ENCODE data around the gene ADK.
"Not testable (repeated sequence)": the region's sequence is repeated elsewhere in the genome, so short reads cannot be mapped to it uniquely, and the experiment has no call there.

Gene ADK

DNA sequence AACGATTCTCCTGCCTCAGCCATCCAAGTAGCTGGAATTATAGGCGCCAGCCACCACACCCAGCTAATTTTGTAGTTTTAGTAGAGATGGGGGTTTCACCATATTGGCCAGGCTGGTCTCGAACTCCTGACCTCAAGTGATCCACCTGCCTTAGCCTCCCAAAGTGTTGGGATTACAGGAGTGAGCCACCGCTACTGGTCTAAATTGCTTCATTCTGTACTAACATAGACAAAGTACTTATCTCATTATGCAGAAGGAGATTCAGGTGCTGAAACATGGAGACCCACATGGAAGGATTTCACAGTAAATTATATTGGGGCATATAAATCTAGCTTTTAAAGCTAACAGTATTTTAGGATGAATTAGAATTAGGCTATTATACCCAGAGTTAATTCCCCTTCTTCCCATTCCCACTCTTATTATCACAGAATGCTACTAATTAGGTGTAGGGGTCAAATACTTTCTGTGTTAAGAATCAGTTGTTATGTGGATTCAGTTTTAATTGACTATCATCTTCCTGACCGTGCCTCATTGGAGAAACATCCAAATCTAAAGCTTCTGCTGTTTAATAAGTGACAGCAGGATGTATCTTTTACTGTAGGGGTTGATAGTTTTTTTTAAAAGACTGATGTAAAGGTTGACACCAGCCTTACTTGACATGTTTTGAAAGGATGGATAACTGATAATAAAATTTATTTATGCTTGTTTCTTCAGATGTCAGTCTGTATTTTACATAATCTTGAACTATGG is 27.2 kb downstream of the ADK start:
- in situ Hi-C loops (cut with MboI; ENCODE audit: low sequenced_read_pairs) = no loop called here

DNA sequence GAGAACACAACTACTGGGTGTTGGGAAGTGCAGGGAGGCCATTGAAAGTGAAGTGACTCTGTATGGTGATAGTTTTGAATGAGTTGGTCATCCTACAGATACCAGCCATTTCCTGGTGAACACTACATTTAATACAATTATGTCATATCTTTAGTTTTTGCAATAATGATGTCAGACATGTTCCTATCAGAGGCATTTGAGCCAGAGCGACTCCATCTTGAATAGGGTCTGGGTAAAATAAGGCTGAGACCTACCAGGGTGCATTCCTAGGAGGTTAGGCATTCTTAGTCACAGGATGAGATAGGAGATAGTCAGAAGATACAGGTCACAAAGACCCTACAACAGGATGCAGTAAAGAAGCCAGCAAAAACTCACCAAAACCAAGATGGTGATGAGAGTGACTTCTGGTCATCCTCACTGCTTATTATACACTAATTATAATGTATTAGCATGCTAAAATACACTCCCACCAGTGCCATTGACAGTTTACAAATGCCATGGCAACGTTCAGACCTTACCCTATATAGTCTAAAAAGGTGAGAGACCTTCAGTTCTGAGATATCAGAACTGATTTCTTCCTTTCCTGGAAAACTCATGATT is 28.2 kb downstream of the ADK start:
- in situ Hi-C loops (cut with MboI; ENCODE audit: low sequenced_read_pairs) = no loop called here

DNA sequence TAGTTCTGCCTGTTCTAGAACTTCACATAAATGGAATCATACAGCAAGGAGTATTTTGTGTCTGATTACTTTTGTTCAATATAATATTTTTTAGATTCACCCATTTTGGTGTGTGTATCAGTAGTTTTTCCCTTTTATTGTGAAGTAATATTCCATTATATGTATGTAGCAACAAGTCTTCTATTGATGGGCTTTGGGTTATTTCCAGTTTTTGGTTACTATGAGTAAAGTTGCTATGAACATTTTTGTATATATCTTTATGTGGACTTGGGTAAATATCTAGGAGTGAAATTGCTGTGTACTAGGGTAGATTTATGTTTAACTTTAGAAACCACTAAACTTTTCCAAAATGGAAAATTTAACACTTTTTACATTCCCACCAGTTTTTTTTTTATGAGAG is 35.7 kb downstream of the ADK start:
- in situ Hi-C loops (cut with MboI; ENCODE audit: low sequenced_read_pairs) = no loop called here

DNA sequence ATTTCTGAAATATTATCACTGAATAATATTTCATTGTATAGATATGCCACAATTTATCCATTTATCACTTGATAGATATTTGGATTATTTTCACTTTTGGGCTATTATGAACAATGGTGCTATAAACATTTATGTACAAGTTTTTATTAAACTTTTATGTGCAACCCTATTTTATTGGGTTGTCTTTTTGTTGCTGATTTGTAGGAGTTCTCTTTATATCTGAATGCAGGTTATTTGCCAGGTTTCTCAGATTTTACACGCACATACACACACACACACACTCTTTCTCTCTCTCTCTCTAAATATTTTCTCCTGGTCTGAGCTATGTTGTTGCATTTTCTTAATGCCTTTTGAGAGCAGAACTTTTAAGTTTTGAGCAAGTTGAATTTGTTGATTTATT is 36.2 kb downstream of the ADK start:
- in situ Hi-C loops (cut with MboI; ENCODE audit: low sequenced_read_pairs) = no loop called here

DNA sequence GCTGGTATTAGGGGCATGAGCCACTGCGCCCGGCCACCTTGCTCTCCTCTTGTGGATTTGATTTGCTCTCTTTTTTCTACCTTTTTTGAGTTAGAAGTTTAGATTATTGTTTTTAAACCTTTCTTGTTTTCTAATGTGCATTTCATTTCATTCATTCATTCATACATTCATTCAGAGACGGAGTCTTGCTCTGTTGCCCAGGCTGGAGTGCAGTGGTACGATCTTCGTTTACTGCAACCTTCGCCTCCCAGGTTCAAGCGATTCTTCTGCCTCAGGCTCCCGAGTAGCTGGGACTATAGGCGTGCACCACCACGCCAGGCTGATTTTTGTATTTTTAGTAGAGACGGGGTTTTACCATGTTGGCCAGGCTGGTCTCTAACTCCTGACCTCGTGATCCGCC is 37.6 kb downstream of the ADK start:
- in situ Hi-C loops (cut with MboI; ENCODE audit: low sequenced_read_pairs) = not testable (repeated sequence)

DNA sequence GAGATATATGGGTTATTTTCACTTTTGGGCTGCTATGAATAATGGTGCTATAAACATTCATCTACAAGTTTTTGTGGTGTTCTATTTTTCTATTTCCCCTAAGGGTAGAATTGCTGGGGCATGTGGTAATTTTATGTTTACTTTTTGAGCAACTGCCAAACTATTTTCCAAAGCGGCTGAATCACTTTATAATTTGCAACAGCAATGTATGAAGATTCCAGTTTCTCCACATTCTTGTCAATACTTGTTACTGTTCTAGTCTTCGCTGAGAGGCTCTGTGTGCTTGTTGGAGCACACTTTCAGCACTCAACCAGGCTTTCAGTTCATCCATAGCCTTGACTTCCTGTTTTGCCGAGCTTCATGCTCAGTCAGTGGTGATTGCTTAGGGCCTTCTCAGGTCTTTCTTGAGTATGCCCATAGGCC is 39.0 kb downstream of the ADK start:
- in situ Hi-C loops (cut with MboI; ENCODE audit: low sequenced_read_pairs) = no loop called here

DNA sequence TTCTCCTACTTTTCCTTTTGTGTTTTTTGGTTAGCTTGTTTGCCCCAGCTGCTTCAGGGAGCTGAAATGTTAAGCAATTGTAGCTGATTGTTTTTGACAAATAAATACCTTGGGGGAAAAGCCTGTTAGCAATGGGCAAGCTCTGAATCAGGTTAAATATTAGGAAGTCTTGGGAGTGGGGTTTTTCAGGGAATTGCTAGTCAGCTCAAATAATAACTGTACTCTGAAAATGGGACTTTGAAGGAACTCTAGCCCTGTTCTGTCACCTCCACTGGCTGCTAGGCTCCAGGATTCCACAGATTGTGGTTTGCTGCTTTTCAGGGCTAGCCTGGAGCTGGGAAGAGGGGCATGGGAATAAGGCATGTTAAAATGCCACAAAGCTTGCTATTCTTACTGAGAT is 39.5 kb downstream of the ADK start:
- in situ Hi-C loops (cut with MboI; ENCODE audit: low sequenced_read_pairs) = no loop called here

DNA sequence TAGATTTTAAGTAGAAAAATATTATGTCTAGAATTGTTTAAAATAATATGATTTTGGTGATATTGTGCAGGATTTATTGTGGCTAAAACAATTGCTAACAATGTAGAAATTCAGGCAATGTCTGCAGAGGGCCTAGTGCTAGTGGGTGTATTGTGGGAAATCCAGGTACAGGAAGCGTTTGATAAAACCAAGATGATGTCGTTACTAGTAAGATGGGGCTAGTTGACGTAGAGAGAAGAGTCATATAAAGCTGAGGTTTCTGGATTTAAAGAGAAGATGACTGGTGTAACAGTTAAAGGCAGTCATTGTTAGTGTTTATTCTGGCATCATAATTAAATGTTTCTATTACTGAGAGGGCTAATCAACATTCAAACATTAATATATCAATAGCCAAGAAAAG is 43.5 kb downstream of the ADK start:
- in situ Hi-C loops (cut with MboI; ENCODE audit: low sequenced_read_pairs) = no loop called here

DNA sequence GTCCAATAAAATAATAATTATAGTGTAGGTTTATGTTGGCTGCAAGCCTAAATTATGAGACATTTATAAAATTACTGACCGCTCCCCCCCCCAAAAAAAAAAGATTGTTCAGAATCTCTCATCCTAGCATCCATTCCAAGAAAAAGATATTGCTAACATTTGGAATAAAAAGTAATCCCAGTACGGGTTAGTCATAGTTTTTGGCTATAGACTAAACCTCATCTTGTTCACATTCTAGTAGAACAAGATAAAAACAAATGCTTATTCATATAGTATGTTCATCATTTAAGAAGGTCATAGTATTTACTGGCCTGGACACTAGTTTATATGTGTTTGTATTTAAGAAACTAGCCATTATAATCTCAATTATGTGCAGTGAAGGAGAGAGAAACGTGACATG is 44.0 kb downstream of the ADK start:
- in situ Hi-C loops (cut with MboI; ENCODE audit: low sequenced_read_pairs) = no loop called here

DNA sequence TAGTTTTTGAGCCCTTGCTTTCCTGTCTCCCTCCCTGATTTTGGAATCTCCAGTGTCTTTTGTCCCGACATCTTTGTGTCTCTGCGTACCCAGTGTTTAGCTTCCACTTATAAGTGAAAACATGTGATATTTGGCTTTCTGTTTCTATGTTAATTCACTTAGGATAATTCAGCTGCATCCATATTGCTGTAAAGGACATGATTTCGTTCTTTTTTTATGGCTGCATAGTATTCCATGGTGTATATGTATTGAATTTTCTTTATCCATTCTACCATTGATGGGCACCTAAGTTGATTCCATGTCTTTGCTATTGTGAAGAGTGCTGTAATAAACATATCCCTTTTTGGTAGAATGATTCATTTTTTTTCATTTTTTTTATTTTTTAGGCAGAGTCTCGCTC is 48.3 kb downstream of the ADK start:
- in situ Hi-C loops (cut with MboI; ENCODE audit: low sequenced_read_pairs) = no loop called here

DNA sequence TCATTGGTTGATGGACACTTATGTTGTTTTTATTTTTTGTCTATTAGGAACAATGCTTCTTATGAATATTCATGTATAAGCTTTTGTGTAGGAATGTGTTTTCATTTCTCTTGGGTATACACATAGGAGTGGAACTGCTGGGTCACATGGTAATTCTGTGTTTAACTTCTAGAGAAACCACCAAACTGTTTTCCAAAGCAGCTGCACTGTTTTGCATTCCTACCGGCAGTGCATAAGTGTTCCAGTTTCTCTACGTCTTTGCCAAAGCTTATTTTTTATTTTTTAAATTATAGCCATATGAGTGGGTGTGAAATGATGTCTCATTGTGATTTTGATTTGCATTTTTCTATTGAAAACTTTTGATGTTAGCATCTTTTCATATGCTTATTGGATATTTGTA is 51.3 kb downstream of the ADK start:
- in situ Hi-C loops (cut with MboI; ENCODE audit: low sequenced_read_pairs) = no loop called here

DNA sequence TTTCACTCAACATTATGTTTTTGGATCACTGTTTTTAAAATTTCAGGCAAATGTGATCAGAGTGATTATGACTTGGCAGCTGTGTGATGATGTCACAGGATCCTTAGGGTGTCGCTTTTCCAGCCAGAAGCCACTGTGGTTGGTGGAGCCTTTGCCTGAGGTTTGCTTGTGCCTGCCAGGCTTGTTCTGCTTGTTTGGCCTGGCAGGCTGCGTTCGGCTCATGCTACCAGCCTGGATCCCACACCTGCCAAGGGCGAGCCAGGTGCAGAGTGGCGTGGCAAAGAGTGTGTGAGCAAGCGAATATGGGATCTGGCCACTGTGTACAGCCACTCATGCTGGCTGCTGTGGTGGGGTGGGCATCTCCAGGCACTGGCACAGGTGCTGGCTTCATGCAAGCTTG is 55.7 kb downstream of the ADK start:
- in situ Hi-C loops (cut with MboI; ENCODE audit: low sequenced_read_pairs) = no loop called here

DNA sequence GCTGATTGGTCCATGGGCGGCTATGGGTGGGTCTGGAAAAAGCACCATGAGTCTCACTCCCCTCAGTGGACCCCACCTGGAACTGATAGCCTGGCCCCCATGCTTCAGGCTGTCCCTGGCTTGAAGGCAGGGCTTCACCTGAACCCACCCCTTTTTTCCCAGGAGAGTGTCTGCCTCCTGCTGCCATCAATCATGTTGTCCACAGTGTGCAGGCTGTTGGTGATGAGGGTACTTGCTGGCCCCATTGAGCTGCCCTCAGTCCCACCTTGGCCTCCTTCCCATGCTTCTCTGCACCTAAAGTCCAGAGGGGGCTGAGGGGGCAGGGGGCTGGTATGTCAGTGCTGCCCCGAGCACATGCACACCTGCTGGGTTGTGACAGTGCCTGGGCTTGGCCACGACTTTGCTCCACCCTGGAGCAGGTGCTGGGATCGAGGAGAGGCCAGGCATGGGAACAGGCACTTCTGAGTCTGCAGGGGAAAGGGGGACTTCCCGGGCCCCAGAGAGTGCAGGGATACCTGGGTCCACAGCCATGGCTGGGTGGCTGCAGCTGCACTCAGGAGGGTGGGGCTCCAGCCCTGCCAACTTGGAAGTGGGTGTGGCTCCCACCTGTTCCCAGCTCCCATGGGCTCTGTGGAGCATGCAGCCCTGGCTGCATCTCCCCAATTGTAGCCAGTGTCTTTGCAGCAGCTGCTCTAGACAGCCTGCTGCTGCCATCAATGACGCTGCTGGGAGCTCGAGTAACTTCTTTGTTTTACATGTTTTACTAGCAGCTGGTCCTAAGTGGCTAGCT is 56.9 kb downstream of the ADK start:
- in situ Hi-C loops (cut with MboI; ENCODE audit: low sequenced_read_pairs) = no loop called here

DNA sequence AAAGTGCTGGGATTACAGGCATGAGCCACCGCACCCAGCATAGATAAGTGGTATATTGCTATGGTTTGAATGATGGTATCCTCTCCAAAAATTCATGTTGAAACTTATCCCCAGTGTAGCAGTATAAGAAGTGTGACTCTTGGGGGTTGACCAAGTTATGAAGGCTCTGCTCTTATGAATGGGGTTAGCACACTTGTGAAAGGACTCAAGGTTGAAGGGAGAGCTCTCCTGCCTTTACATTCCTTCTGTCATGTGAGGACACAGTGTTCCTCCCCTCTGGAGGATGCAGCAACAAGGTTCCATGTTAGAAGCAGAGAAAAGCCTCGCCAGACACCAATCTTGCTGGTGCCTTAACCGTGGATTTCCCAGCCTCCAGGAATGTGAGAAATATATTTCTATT is 58.0 kb downstream of the ADK start:
- in situ Hi-C loops (cut with MboI; ENCODE audit: low sequenced_read_pairs) = no loop called here

DNA sequence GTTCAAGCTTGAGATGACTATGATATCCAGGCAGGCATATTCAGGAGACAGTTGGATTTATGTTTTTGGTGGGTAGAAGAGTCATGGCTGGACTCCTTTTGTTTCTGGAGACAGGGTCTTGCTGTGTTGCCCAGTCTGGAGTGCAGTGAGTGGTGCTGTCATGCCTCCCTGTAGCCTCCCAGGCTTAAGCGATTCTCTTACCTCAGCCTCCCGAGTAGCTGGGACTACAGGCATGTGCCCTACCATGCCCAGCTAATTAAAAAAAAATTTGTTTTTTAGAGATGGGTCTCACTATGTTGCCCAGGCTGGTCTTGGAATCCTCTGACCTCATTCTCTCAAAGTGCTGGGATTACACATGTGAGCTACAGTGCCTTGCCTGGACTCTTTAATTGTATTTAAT is 62.0 kb downstream of the ADK start:
- in situ Hi-C loops (cut with MboI; ENCODE audit: low sequenced_read_pairs) = no loop called here

DNA sequence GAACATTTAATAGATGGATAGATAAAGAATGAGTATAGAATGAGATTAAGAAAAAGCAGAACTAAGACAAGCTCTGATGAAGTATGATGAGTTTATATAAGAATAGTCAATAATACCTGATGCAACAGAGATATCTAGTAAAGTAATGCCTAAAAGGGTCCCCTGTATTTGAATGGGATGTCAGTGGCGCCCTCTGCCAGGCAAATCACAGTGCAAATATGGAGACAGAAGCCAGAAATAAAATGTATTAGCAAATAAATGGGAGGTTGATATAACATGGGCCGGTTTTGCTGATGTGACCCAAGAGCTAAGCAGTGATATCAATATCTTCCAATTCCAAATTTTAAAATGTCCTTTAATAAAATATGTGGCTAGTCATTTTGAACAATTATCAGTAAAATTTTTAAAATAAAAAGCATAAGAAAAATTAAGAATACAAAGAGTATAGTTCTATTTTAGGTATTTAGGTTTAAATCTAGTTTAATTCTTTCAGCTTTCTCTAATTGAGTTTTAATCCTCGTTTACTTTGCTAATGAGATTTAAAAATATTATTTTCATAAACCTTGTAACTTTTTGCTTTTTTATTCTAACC is 62.6 kb downstream of the ADK start:
- in situ Hi-C loops (cut with MboI; ENCODE audit: low sequenced_read_pairs) = no loop called here

DNA sequence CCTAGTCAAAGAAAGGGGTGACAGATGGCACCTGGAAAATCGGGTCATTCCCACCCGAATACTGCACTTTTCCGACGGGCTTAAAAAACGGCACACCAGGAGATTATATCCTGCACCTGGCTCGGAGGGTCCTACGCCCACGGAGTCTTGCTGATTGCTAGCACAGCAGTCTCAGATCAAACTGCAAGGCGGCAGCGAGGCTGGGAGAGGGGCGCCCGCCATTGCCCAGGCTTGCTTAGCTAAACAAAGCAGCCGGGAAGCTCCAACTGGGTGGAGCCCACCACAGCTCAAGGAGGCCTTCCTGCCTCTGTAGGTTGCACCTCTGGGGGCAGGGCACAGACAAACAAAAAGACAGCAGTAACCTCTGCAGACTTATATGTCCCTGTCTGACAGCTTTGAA is 66.1 kb downstream of the ADK start:
- in situ Hi-C loops (cut with MboI; ENCODE audit: low sequenced_read_pairs) = not testable (repeated sequence)

DNA sequence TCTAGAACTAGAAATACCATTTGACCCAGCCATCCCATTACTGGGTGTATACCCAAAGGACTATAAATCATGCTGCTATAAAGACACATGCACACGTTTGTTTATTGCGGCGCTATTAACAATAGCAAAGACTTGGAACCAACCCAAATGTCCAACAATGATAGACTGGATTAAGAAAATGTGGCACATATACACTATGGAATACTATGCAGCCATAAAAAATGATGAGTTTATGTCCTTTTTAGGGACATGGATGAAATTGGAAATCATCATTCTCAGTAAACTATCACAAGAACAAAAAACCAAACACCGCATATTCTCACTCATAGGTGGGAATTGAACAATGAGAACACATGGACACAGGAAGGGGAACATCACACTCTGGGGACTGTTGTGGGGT is 71.4 kb downstream of the ADK start:
- in situ Hi-C loops (cut with MboI; ENCODE audit: low sequenced_read_pairs) = not testable (repeated sequence)

DNA sequence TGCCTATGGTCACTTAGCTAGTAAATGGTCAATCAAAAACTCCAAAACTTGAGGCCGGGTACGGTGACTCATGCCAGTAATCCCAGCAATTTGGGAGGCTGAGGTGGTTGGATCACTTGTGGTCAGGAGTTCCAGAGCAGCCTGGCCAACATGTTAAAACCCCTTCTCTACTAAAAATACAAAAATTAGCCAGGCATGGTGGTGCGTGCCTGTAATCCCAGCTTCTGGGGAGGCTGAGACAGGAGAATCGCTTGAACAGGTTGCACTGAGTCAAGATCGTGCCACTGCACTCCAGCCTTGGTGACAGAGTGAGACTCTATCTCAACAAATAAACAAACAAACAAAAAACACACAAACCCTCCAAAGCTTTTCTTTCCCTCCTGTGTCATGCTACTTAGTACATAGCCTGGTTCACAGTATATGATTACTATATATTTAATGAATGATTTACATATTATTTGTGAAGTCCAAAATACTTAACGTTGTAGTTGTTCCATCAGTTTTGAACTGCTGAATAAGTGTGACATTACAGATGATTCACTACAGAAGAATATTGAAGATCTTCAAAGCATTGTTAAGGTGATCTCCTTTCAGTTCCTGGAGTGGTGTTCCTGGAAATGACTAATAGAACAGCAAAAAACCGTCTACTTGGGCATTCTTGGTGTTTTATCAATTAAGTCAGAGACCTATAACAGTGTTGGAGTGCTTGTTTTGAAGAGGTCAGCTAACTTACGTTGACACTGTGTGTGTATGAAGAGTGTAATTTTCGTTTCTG is 72.9 kb downstream of the ADK start:
- in situ Hi-C loops (cut with MboI; ENCODE audit: low sequenced_read_pairs) = no loop called here

DNA sequence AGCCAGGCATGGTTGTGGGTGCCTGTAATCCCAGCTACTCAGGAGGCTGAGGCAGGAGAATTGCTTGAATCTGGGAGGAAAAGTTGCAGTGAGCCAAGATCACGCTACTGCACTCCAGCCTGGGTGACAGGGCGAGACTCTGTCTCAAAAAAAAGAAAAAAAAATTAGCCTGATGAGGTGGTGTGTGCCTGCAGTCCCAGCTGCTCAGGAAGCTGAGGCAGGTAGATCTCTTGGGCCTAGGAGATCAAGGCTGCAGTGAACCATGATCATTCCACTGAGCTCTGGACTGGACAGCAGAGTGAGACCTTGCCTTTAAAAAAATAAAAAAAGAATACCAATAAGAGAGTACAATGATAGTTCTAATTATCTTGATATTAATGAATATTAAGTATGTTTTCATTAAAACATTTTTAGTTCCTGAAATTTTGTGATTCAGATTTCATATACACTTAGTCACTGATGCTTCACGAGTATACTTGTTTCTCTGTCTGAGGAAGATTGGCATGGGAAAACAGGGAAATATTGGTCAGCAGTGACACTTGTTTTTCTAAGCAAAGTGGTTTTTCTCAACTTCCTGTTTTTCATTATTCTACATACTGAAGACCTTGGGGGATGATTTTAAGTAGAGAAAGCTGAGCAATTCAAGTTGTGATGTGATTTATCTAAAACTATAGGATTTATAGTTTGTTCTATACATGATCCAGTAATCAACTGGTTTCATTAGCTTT is 76.8 kb downstream of the ADK start:
- in situ Hi-C loops (cut with MboI; ENCODE audit: low sequenced_read_pairs) = no loop called here

Data from hTERT RPE-1 (cell line).